Upper lobe of right lung (tissue), 1 donor: ENCODE results near the gene RCBTB2. TPM values are rescaled to one million over a fixed set of nuclear protein-coding genes. Genes with fewer than 3 reads are reported as not detected.

Experiments
- ATAC-seq: fragments of 200-7000 bp; cut with Tn5 transposase; one replicate; pipeline ENCODE4 v1.9.1; 2020; ENCODE audit warnings: mild to moderate bottlenecking, moderate library complexity
- DNase-seq: peaks from one replicate; pipeline ENCODE4 v3.0.0-alpha.2; 2020
- H3K27ac ChIP-seq: fragments of 200-600 bp; one replicate; pipeline ENCODE4 v1.8.0; 2022
- H3K27me3 ChIP-seq: fragments of 200-600 bp; one replicate; pipeline ENCODE4 v1.8.0; 2022; ENCODE audit warnings: mild to moderate bottlenecking
- H3K36me3 ChIP-seq: fragments of 200-600 bp; one replicate; pipeline ENCODE4 v1.8.0; 2022
- H3K4me1 ChIP-seq: fragments of 200-600 bp; one replicate; pipeline ENCODE4 v1.8.0; 2022
- H3K4me3 ChIP-seq: fragments of 200-600 bp; one replicate; pipeline ENCODE4 v1.8.0; 2022; ENCODE audit warnings: mild to moderate bottlenecking
- H3K9me3 ChIP-seq: fragments of 200-600 bp; one replicate; pipeline ENCODE4 v1.8.0; 2022
- intact Hi-C: fragments of 100-400 bp; cut with DNase I; formaldehyde crosslinking; loops from one replicate; pipeline ENCODE4 v1.11.0; 2022
- total RNA-seq: library from RNA; stranded (reverse); fragmentation: NEBNext Ultra II Directional; extraction: Animal tissue kit (Norgen Biotek cat#: 25700); gene quantifications from one replicate; pipeline ENCODE4 v1.2.1, GENCODE V29; 2021
- TF ChIP-seq, protein P1 (sequence below): fragments of 200-600 bp; IDR thresholded peaks from one replicate; pipeline ENCODE4 v1.8.0; 2022; ENCODE audit warnings: antibody characterized with exemption
- donor health status: DM: no; HTN: yes; CAD: no; lungs with severe emphysema.

RCBTB2 gene
- total RNA-seq, 1 donor from 2014 or later: 18.4 TPM

DNA sequence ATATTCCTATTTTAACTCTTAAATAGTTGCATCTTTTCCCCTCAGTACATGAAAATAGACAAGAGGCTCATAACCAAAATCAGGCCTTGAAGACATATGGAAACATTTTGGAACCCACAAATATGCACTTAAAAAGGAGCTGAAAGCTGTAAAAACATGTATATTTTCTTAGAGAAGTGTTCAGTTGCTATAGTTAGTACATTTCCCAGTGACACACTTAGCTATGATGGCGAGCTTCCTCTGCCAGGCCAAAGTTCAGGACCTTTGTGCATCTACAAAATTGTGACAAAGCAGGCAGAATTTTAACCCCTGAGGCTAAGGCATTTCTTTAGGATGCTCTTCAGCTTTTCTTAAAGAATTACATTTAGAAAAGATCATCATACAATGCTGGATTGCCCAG is 54.5 kb downstream of the RCBTB2 start:
- Histone ChIP-seq H3K9me3 (no peaks in the 10 kb centered on the region), H3K4me1 (no peaks in the 10 kb centered on the region), H3K4me3 (no peak overlapping the region), H3K36me3 (peaks cover 3% of the 10 kb centered on the region), H3K27ac (no peak overlapping the region), H3K27me3 (no peaks in the 10 kb centered on the region)
- ATAC-seq: no peak
- intact Hi-C loops: no loop called here
- TF ChIP-seq, protein P1, sequence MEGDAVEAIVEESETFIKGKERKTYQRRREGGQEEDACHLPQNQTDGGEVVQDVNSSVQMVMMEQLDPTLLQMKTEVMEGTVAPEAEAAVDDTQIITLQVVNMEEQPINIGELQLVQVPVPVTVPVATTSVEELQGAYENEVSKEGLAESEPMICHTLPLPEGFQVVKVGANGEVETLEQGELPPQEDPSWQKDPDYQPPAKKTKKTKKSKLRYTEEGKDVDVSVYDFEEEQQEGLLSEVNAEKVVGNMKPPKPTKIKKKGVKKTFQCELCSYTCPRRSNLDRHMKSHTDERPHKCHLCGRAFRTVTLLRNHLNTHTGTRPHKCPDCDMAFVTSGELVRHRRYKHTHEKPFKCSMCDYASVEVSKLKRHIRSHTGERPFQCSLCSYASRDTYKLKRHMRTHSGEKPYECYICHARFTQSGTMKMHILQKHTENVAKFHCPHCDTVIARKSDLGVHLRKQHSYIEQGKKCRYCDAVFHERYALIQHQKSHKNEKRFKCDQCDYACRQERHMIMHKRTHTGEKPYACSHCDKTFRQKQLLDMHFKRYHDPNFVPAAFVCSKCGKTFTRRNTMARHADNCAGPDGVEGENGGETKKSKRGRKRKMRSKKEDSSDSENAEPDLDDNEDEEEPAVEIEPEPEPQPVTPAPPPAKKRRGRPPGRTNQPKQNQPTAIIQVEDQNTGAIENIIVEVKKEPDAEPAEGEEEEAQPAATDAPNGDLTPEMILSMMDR: no peak
- DNase-seq: no peak

DNA sequence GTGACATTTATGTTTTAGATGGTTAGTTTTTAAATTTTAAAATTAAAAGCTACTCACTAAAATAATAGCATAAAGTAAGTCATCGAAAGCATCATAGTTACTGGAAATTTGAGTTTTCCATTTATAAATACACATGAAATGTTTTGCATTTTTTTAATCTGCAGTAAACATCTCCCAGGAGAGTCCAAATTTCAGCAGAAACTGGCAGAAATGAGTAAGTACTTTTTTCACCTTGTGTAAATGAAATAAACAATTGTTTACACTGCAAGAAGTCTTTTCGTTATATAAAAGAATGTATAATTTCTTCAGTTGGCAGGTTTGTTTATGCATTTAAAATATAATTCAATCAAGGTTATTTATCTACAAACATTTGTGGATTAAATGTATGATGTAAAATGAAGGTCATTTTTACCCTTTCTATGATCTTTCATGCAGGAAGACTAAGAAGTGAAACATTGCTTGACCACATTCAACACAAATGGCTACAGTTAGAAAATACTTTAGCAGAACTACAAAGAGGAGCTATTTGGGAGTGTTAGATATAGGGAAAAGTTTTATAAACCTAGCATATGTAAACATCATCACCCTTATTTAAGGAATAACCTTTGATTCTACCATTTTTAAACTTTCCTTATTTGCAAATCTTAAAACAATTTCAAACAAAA is 55.6 kb downstream of the RCBTB2 start:
- Histone ChIP-seq H3K27ac (no peak overlapping the region), H3K27me3 (no peaks in the 10 kb centered on the region), H3K36me3 (peaks cover 2% of the 10 kb centered on the region), H3K4me1 (no peaks in the 10 kb centered on the region), H3K9me3 (no peaks in the 10 kb centered on the region), H3K4me3 (no peak overlapping the region)
- intact Hi-C loops: no loop called here
- TF ChIP-seq, protein P1: no peak
- ATAC-seq (no peak), DNase-seq (no peak)

DNA sequence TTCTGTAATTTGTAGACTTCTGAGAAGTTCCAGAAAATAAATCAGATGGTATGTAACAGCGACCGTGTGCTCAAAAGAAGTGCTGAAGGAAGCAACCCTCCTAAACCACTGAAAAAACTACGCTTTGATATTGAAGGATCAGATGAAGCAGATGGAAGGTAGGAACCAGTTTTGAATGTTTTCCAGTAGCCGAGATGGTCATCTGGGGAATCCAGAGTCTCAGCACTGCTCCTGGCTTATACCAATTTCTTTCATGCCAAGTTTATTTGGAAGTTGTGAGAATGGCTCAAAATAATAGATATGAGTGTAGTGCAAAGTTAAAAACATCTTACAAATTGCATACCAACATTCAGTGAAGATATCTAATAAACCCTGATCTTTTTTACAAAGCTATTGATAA is 56.2 kb downstream of the RCBTB2 start:
- no peaks in the 10 kb centered on the region for H3K9me3 ChIP-seq
- intact Hi-C loops: no loop called here
- no peaks in the 10 kb centered on the region for H3K27me3 ChIP-seq
- no peak overlapping the region for H3K4me3 ChIP-seq
- ATAC-seq: no peak
- DNase-seq: no peak
- TF ChIP-seq, protein P1: no peak
- no peaks in the 10 kb centered on the region for H3K4me1 ChIP-seq
- H3K27ac ChIP-seq: no peak overlapping the region
- no peaks in the 10 kb centered on the region for H3K36me3 ChIP-seq

DNA sequence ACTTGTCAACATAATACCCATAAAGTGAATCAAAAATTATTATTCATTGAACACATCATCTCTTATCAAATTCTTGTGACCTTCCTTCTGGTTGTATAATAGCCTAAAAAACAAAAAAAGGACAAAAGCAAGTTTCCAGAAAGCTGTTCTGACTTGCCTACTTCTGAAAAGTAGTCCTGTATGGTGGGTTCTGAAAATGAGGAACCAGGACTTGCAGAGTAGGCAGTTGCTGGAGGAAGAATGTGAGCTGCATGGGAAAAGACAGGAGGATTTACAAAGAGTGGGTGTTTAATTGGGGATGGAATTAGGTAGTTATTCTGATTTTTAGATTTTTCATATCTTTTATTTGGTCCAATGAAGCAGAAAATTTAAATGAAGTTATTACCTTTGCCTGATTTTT is 56.7 kb downstream of the RCBTB2 start:
- Histone ChIP-seq H3K36me3 (no peaks in the 10 kb centered on the region), H3K4me1 (no peaks in the 10 kb centered on the region), H3K27me3 (no peaks in the 10 kb centered on the region), H3K27ac (no peak overlapping the region), H3K9me3 (no peaks in the 10 kb centered on the region), H3K4me3 (no peak overlapping the region)
- ATAC-seq (peak; percentile 55), DNase-seq (no peak)
- intact Hi-C loops: no loop called here
- TF ChIP-seq, protein P1: no peak

DNA sequence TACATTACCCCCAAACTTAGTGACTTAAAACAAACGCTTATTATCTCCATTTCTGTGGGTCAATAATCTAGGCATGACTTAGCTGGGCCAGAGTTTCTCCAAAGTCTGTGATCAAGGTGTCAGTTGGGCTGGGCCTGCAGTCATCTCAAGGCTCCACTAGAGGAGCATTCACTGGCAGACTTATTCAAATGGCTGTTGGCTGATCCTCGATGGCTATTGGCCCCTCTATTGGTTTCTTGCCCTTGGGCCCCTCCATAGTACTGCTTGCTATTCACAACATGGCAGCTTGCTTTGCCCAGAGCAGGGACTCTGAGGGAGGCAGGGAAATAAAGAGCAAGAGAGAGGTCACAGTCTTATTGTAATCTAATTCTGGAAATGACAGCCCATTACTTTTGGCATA is 57.6 kb downstream of the RCBTB2 start:
- TF ChIP-seq, protein P1: no peak
- Histone ChIP-seq H3K27ac (no peak overlapping the region), H3K4me1 (no peaks in the 10 kb centered on the region), H3K4me3 (no peak overlapping the region), H3K36me3 (no peaks in the 10 kb centered on the region), H3K27me3 (no peaks in the 10 kb centered on the region), H3K9me3 (no peaks in the 10 kb centered on the region)
- intact Hi-C loops: no loop called here
- ATAC-seq (no peak), DNase-seq (no peak)
